Measurements from ENCODE around the gene ZC3H7A. TPM values are rescaled to one million over a fixed set of nuclear protein-coding genes. Genes with fewer than 3 reads are reported as not detected.

ZC3H7A gene
- total RNA-seq, 4 donors from 2014 or later = 16.6 to 34.1 (median 30.2) TPM

DNA sequence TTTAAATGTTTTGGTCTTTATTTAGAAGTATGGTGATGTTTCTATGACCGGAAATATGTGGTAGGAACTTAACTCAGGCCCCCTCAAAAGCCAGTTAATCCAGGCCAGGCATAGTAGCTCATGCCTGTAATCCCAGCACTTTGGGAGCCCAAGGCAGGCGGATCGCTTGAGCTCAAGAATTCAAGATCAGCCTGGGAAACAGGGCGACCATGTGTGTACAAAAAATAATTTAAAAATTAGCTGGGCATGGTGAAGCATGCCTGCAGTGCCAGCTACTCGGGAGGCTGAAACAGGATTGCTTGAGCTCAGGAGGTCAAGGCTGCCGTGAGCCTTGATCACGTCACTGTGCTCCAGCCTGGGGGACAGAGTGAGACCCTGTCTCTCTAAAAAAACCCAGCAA, 44.0 kb upstream of the ZC3H7A start:
- WGBS, 2 donors = 92 to 93% methylated on average over 7 of the region's 7 CpGs
- peaks cover 51 to 100% (median 68%) of the 10 kb centered on the region in 3 donors for H3K36me3 ChIP-seq
- no peak for DNase-seq
- intact Hi-C loops (cut with DNase I) = no loop called here
- peaks cover 0 to 6% (median 0%) of the 10 kb centered on the region in 3 donors for H3K4me1 ChIP-seq
- no peak overlapping the region for H3K27ac ChIP-seq
- no peaks in the 10 kb centered on the region for H3K9me3 ChIP-seq
- no peak overlapping the region for H3K4me3 ChIP-seq
- no peak for TF ChIP-seq POLR2A (IDR thresholded peaks at IDR 0.05)
- TF ChIP-seq, protein P1, sequence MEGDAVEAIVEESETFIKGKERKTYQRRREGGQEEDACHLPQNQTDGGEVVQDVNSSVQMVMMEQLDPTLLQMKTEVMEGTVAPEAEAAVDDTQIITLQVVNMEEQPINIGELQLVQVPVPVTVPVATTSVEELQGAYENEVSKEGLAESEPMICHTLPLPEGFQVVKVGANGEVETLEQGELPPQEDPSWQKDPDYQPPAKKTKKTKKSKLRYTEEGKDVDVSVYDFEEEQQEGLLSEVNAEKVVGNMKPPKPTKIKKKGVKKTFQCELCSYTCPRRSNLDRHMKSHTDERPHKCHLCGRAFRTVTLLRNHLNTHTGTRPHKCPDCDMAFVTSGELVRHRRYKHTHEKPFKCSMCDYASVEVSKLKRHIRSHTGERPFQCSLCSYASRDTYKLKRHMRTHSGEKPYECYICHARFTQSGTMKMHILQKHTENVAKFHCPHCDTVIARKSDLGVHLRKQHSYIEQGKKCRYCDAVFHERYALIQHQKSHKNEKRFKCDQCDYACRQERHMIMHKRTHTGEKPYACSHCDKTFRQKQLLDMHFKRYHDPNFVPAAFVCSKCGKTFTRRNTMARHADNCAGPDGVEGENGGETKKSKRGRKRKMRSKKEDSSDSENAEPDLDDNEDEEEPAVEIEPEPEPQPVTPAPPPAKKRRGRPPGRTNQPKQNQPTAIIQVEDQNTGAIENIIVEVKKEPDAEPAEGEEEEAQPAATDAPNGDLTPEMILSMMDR (IDR thresholded peaks at IDR 0.05) = no peak
- no peaks in the 10 kb centered on the region for H3K27me3 ChIP-seq

DNA sequence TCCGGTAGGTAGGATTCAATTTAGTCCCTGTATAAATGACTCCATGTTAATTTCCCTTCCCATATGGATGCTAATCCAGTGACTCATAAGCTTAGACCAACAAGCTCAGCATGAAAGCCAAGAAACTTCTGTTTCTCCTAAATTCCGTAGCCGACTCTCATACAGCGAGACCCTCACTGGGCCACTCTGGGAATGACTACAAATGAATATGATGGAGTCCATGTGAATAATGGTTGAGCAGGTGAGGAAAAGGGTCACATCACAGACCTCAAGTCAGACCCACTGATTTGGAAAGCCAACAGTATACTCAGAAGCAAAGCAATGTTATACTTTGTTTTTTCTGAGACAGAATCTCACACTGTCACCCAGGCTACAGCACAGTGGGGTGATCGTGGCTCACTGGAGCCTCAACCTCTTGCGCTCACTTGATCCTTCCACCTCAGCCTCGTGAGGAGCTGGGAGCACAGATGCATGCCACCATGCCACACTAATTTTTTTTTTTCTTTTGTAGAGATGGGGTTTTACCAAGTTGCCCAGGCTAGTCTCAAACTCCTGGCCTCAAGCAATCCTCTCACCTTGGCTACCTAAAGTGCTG, 39.7 kb upstream of the ZC3H7A start:
- no peaks in the 10 kb centered on the region for H3K9me3 ChIP-seq
- intact Hi-C loops (cut with DNase I) = no loop called here
- TF ChIP-seq, protein P1 (IDR thresholded peaks at IDR 0.05) = no peak
- TF ChIP-seq POLR2A (IDR thresholded peaks at IDR 0.05) = no peak
- peaks cover 34 to 65% (median 44%) of the 10 kb centered on the region in 3 donors for H3K36me3 ChIP-seq
- H3K4me3 ChIP-seq = no peak overlapping the region
- no peaks in the 10 kb centered on the region for H3K27me3 ChIP-seq
- no peak for DNase-seq
- 81 to 86% methylated on average over 7 of the region's 7 CpGs for WGBS, 2 donors
- H3K27ac ChIP-seq = no peak overlapping the region
- H3K4me1 ChIP-seq = peaks cover 3 to 12% (median 5%) of the 10 kb centered on the region in 3 donors

DNA sequence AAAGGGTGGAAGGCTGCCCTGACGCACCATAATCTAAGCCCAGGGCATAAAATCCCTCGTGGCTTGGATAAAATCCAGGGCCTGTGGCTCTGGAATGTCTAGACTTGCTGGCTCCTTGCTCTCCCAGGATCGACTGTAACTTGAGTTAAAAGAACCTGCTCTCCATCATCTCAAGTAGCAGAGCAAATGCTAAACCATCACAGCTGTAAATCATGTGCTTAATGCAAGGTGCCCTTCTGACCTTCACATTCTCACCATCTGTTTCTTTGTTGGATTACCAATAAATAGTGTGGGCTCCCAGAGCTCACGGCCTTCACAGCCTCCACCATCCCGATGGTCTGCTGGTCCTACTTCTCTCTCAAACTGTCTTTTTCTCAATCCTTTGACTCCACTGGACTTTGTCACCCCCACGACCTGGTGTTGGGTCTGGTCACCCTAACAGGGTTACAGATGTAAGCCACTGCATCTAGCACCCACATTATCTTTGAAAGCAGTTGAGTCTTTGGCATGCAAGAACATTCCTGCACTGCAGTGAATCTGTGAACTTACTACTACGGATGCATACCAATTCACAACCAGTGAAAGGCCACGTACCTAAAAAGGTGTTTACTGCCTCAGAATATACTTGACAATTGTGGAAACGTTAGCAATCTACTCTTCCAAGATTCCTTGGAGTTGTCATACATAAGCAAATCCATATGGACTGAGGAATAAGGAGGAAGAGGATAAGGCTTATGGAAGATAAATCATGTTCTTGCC, 39.0 kb upstream of the ZC3H7A start:
- intact Hi-C loops (cut with DNase I) = no loop called here
- H3K27me3 ChIP-seq = no peaks in the 10 kb centered on the region
- TF ChIP-seq POLR2A (IDR thresholded peaks at IDR 0.05) = no peak
- TF ChIP-seq, protein P1 (IDR thresholded peaks at IDR 0.05) = no peak
- DNase-seq = no peak
- H3K4me3 ChIP-seq = no peak overlapping the region
- WGBS, 2 donors = 39 to 75% methylated on average over 8 to 9 of the region's 9 CpGs
- no peaks in the 10 kb centered on the region for H3K9me3 ChIP-seq
- H3K4me1 ChIP-seq = peaks cover 3 to 12% (median 5%) of the 10 kb centered on the region in 3 donors
- no peak overlapping the region for H3K27ac ChIP-seq
- peaks cover 27 to 59% (median 38%) of the 10 kb centered on the region in 3 donors for H3K36me3 ChIP-seq

DNA sequence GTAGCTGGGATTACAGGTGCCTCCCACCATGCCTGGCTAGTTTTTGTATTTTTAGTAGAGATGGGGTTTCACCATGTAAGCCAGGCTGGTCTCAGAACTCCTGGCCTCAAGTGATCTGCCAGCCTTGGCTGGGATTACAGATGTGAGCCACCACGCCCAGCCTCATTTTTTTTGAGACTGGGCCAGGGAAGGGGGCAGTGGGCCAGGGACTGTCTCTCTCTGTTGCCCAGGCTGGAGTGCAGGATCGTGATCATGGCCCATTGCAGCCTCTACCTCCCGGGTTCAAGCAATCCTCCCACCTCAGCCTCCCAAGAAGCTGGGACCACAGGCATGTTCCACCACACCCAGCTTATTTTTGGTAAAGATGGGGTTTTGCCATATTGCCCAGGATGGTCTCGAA, 38.3 kb upstream of the ZC3H7A start:
- no peaks in the 10 kb centered on the region for H3K27me3 ChIP-seq
- intact Hi-C loops (cut with DNase I) = no loop called here
- H3K4me3 ChIP-seq = no peak overlapping the region
- WGBS, 2 donors = 60 to 76% methylated on average over 3 to 4 of the region's 4 CpGs
- H3K4me1 ChIP-seq = peaks cover 3 to 12% (median 5%) of the 10 kb centered on the region in 3 donors
- H3K9me3 ChIP-seq = no peaks in the 10 kb centered on the region
- no peak for TF ChIP-seq POLR2A (IDR thresholded peaks at IDR 0.05)
- TF ChIP-seq, protein P1 (IDR thresholded peaks at IDR 0.05) = no peak
- H3K36me3 ChIP-seq = peaks cover 20 to 51% (median 30%) of the 10 kb centered on the region in 3 donors
- no peak overlapping the region for H3K27ac ChIP-seq
- no peak for DNase-seq

Measured in esophagus squamous epithelium (tissue), 5 donors.